Mucosa of stomach (tissue), 1 donor: ENCODE results near the gene POU2AF1.

Experiments used
- H3K27me3 ChIP-seq: one replicate; pipeline ENCODE4 v1.7.0; 2013; ENCODE audit warnings: mild to moderate bottlenecking, low read length; ENCODE audit not compliant: control insufficient read depth, insufficient read depth
- H3K36me3 ChIP-seq: one replicate; pipeline ENCODE4 v1.7.0; 2013; ENCODE audit warnings: low read length; ENCODE audit not compliant: control insufficient read depth, insufficient read depth
- H3K4me1 ChIP-seq: one replicate; pipeline ENCODE4 v1.7.0; 2013; ENCODE audit warnings: mild to moderate bottlenecking, low read length; ENCODE audit not compliant: control insufficient read depth, insufficient read depth
- H3K4me3 ChIP-seq: one replicate; pipeline ENCODE4 v1.7.0; 2013; ENCODE audit warnings: low read length
- H3K9ac ChIP-seq: one replicate; pipeline ENCODE4 v1.7.0; 2013; ENCODE audit warnings: mild to moderate bottlenecking, low read length, moderate library complexity
- H3K9me3 ChIP-seq: one replicate; pipeline ENCODE4 v1.7.0; 2013; ENCODE audit warnings: mild to moderate bottlenecking, low read length, moderate library complexity; ENCODE audit not compliant: control insufficient read depth
- donor health status: Pancreatic carcinoma.

Gene POU2AF1

GRCh38 chr11:111307472-111308108 is 71.5 kb downstream of the POU2AF1 start:
- no peaks in the 10 kb centered on the region for H3K27me3 ChIP-seq
- H3K4me3 ChIP-seq: no peak overlapping the region
- no peaks in the 10 kb centered on the region for H3K36me3 ChIP-seq

DNA sequence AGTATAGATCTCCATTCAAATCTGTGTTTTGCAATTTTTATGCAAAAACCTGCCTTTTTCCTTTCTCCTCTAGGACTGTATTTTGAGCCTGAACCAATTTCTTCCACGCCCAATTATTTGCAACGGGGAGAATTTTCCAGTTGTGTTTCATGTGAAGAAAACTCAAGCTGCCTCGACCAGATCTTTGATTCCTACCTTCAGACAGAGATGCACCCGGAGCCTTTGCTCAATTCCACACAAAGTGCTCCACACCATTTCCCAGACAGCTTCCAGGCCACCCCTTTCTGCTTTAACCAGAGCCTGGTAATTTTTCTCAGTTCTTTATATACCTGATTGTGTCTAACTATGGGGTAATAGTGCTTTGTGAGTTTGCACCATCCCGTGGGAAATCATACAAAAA is 72.8 kb downstream of the POU2AF1 start:
- H3K9me3 ChIP-seq: no peaks in the 10 kb centered on the region
- H3K36me3 ChIP-seq: no peaks in the 10 kb centered on the region
- no peak overlapping the region for H3K9ac ChIP-seq
- H3K4me3 ChIP-seq: no peak overlapping the region
- peaks cover 36% of the 10 kb centered on the region for H3K4me1 ChIP-seq
- H3K27me3 ChIP-seq: no peaks in the 10 kb centered on the region

More at GRCh38 chr11:111307472-111308108, 71.5 kb downstream of the POU2AF1 start:
- peaks cover 38% of the 10 kb centered on the region for H3K4me1 ChIP-seq
- H3K9ac ChIP-seq: no peak overlapping the region
- H3K9me3 ChIP-seq: no peaks in the 10 kb centered on the region

- Histone ChIP-seq H3K36me3 (no peaks in the 10 kb centered on the region), H3K4me1 (peaks cover 37% of the 10 kb centered on the region), H3K9me3 (no peaks in the 10 kb centered on the region), H3K27me3 (no peaks in the 10 kb centered on the region), H3K9ac (no peak overlapping the region), H3K4me3 (no peak overlapping the region)
Observed at GRCh38 chr11:111305876-111306275, 73.2 kb downstream of the POU2AF1 start.

GRCh38 chr11:111305162-111305802 is 73.8 kb downstream of the POU2AF1 start:
- Histone ChIP-seq H3K4me3 (no peak overlapping the region), H3K4me1 (peaks cover 36% of the 10 kb centered on the region), H3K36me3 (no peaks in the 10 kb centered on the region), H3K9me3 (no peaks in the 10 kb centered on the region), H3K27me3 (no peaks in the 10 kb centered on the region), H3K9ac (no peak overlapping the region)

DNA sequence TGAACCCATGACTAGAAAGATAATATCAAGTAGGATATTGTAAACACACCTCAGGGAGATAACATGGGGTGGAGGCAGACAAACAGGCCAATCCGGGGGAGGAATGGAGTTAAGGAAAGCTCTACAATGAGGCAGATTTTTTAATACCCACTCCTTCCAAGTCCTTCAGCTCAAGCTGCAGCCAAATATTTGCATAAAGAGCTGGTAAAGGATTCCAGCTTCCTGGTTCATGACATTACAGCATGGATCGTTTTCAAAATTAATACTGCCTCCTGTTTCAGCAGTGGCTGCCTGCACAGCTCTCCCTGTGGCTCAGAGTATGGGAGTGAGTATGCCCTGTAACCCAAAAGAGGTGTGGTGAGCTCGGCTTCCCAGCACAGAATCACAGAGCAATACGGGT is 75.6 kb downstream of the POU2AF1 start:
- Histone ChIP-seq H3K9me3 (no peaks in the 10 kb centered on the region), H3K36me3 (no peaks in the 10 kb centered on the region), H3K9ac (peak overlapping the region; percentile 50), H3K27me3 (no peaks in the 10 kb centered on the region), H3K4me1 (peaks cover 32% of the 10 kb centered on the region), H3K4me3 (no peak overlapping the region)

DNA sequence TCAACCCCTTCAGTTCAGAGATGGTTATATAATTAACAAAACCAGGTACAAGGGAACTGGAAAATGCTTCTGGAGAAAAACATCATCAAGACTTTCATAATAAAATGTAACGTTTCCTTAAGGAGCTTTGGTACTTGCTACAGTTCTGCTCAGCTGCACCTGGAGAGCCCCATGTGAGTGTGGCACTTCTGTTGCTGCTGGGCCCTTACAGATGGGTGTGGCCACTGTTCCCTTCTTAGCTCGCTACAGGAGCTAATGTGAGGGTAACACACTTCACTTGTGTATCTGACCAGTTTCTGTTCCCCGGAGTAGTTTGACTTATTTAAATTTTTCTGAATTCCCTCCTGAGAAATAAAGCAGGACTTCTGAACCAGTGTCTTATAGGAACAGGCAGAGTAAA is 76.8 kb downstream of the POU2AF1 start:
- Histone ChIP-seq H3K27me3 (no peaks in the 10 kb centered on the region), H3K4me3 (peak overlapping the region; percentile 20), H3K36me3 (peaks cover under 1% of the 10 kb centered on the region), H3K9me3 (no peaks in the 10 kb centered on the region), H3K9ac (peak overlapping the region; percentile 50), H3K4me1 (peaks cover 34% of the 10 kb centered on the region)
